Stimulated activated CD8-positive, alpha-beta memory T cell treated with anti-CD3 and anti-CD28 coated beads, Interleukin-4, amount 100 ng/mL, for 1 hour (primary cell): Measurements from ENCODE around the gene PMM1.

Experiments used
- DNase-seq, 2 donors: peaks; one replicate each; pipeline ENCODE4 v3.0.0-alpha.2; 2020; ENCODE audit warnings: low read depth in 2 of 2, low spot score in 1 of 2

The PMM1 gene

DNA sequence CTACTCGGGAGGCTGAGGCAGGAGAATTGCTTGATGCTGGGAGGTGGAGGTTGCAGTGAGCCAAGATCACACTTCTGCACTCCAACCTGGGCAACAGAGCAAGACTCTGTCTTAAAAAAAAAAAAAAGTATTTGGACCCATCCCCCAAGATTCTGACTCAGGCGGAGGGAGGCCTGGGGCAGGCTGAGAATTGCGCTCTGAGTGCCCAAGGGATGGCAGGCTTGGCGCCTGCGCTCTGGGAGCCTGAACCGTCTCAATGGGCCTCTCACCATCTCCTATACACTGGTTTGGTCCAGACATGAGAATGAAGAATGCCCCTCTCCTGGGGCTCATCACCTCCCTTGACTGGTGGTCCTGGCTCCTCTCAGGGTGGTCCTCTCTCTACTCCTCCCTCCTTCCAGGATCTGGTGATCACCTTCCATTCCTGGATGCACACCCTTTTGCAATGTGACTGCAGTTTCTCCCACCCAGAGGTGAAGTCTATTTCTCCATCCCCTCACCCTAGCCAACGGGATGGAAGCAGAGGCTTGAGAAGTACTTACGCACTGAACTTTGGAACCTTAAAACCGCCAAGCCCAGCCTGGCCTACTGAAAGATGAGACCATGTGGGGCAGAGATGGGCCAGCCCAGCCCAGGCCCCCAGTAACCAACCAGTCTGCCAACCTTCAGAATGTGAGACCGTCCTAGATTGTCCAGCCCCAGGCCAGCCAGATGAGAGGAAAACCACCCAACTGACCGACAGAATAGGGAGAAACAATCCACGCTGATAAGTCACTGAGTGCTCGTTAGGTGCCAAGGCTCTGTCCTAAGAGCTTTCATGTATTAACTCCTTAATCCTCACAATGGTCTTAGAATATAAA lies 50.3 kb downstream of the PMM1 start:
- DNase-seq: no peak

DNA sequence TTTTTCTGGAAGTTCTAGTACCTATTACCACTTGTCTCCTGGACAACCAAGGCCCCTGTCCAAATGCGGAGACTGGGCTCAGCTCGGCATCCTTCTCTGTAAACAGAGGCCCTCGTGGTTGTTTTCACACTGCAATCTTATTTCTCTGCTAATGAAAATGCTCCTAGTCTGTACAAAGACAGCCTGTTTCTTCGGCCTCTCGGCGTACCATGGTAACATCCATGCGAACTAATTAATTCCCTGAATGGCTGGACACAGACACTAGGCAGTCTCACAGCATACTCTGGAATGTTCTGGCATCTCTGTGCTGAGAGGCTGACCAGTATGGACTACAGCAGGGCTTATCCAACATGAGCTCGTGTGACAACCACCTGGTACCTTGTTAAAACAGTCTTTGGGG lies 51.1 kb downstream of the PMM1 start:
- DNase-seq: no peak

DNA sequence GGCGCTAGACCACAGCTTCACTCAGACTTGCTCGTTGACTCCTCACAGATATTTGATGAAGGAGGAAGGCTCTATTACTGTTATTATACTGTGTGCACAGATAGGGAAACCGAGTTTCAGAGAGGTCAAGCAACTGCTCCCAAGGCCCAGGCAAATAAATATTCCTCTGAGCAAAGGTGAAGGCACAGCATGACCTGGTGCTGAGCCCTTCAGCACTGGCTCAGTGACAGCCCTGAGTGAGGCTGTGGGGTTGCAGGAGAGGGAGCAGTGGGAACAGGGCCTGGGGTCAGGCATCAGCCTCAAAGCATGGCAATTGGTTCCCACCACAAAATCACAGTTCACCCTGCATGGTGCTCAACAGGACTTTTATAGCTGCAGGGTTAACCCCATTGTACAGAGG lies 52.4 kb downstream of the PMM1 start:
- no peak for DNase-seq

DNA sequence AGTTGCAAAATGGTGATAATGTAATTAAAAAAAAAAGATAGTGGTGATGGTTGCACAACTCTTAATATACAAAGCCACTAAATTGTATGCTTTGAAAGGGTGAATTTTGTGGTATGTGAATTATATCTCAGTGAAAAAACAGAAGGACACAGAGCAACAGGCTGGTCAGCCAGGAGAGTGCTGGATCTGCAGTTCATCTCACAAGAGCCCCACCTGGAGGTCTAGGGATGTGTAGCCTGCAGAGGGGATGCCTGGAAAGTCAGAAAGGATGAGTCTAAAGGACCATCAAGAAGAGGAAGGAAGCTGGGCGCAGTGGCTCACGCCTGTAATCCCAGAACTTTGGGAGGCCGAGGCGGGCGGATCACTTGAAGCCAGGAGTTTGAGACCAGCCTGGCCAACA lies 54.4 kb downstream of the PMM1 start:
- DNase-seq: no peak

DNA sequence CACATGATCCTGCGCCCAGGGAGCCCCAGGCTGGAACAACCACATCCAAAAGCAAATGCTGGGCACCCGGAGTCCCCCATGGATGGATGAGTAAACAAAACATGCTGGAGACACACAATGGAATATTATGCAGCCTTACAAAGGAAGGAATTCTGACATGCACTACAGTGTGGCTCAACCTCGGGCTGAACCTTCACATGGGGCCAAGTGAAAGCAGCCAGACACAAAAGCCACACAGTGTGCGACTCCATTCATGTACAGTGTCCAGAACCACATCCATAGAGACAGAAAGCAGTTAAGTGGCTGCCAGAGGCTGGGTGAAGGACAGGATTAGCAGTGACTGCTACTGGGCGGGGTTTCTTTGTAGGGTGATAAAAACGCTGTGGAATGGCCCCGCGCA lies 55.4 kb downstream of the PMM1 start:
- no peak for DNase-seq

DNA sequence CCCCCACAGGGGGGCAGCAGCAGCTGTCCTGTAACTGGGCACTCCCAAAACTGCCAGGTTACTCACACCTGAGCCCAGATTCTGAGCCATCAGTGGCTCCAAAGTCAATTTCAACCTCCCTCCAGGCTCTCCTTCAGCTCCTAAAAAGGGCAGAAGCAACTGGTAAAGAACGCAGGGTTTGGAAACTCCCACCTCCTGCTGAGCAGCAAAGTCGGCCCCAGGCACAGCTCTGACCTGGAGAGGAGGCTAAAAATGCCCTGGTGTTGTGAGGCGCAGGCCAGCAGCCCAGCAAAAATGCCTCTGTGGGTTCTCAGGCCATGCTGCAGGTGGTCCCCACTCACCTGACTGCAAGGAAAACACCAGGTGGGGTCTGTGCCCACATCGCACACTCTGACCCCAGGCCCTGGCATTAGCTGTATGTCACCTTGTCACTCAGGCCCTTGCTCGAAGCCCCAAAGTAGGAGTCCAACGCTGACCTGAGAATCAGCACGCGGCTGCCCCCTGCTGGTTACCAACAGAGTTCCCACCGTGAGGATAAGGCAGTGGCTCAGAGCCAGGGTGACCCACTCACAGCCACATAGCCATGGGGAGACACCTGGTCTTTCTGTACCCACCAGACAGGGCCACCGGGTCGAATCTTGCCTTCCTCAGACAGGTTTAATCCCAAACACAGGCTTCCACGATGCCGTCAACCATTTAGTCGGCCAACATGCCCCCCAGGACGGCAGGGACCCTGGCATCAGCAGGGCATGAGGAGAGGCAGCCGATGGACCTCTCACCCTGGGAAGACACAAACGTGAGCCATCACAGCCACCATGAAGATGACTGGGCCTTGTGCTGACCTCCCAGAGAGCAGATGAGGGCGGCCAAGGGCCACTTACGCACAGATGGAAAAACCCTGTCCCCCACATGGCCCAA lies 56.5 kb downstream of the PMM1 start:
- peak; percentile 30 to 34 for DNase-seq

DNA sequence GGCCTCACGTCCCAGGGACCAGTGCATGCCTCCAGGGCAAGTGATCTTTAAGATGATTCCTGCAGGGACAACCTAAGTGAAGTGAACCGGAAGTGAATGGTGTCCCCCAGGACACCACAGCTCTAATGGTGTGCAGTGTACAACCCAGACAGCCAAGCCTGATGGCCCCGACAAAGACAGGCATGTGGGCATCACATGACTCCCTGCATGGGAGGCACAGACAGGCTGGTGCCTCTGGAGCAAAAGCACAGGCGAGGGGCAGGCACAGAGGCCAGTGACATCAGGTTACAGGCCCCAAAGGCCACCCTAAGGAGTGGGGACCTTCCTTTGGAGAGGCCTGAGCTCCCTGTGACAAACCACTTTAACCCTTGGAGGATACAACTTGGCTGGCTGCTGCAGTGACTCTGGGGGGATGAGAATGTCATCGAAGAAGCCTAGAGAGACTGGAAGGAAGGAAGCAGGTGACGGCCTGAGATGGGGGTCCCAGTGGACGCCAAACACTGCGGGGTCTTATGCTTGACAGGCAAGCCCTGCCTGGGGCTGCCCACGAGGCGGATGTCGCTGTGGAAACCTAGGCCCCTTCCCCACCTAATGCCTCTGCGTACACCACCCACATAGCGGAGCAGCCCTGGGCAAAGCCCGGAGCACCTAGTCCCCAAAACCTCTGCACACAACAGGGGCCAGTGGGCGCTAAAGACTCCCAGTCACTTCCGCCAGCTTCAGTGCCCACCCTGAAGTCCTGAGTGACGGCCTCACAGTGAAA lies 57.7 kb downstream of the PMM1 start:
- DNase-seq: no peak

DNA sequence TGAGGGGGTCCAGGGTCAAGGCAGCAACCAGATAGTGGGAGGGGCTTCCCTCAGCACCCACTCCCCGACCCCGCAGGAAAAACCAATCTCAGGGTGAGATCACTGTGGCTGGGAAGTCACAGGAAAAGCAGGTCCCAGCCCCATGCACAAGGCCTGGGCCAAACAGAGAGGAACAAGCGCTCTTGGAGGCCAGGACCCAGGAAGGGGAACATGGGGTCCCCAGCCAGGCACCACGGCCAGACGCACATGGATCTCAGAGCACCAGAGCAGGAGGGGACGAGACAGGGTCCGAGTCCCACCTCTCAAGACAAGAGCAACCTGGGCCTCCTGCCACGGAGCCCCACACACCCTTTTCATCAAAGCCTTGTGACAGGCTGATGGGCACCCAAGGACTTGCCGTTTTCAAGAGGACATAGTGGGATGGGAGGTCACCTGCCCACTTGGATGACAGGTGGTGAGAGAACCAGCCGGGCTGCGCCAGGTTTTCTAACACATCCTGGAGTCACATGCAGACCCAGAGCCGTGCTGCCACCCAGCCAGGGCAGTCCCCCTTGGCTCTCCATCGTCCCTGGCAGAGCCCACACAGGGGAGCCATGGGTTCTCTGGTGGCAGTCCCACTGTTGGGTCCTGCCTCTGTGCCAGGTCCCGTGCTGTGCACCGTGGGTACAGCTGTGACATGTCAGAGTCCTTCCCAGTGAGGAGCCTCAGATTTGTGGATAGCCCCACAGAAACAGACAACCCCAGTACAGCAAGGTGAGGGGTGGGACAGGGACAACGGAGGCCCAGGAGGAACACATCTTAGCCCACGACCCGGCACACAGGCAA lies 58.5 kb downstream of the PMM1 start:
- no peak for DNase-seq

DNA sequence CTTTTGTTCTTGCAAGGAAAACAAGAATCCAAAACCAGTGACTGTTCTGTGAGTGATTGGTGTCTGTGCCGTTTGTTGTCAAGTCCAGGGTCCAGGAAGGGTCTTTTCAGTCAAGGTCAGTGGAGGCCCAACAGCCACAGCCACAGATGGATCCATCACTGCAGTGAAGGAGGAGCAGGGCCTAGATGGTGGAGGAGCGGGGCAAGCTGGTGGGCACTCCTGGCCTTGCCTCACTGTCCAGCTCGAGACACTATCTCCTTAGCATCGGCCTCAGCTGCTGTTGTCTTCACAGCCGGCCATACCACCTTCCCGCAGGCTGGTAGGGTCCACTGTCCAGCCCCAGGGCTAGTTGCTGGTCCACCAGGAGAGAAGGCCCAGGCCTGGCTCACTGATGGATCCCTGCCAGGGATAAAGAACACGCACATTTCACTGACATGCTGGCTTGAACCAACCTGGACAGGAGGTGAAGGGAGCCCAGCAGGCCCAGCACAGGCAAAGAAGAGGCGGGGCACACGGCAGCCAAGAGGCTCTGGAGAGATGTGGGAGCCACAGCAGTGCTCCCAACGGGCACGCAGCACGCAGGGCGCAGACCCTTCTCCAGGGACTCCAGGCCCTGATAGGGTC lies 60.6 kb downstream of the PMM1 start:
- no peak for DNase-seq

DNA sequence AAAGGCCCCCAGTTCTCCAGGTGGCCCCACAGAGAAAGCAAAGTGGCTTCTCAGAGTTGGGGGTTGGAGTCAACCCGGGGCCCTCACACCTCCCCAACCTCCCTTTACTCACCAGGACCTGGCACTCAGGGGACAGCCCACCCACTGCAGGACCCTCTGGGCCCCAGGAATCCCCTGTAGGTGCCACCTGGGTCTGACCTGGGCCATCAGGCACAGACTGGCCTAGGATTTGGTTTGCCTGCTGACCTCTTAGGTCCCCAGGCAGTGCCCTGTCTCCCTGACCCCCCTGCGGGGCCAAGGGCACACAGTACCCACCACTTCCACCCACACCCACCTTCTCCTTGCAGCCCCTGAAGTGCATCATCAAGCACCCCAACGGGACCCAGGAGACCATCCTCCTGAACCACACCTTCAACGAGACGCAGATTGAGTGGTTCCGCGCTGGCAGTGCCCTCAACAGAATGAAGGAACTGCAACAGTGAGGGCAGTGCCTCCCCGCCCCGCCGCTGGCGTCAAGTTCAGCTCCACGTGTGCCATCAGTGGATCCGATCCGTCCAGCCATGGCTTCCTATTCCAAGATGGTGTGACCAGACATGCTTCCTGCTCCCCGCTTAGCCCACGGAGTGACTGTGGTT lies 61.4 kb downstream of the PMM1 start:
- no peak for DNase-seq
